22Rv1 (cell line): ENCODE results near the gene TTN.

Source experiments
- H3K27ac ChIP-seq: fragments of 450-650 bp; 2 replicates; pipeline ENCODE4 v1.5.1; 2017
- ZFX ChIP-seq: fragments of 450-650 bp; IDR thresholded peaks from 2 replicates; pipeline ENCODE4 v1.6.1; 2017; ENCODE audit warnings: antibody characterized with exemption, borderline replicate concordance
- TF ChIP-seq, protein P1 (sequence below): fragments of 450-650 bp; IDR thresholded peaks from 2 replicates; pipeline ENCODE4 v1.5.1; 2017; ENCODE audit warnings: mild to moderate bottlenecking

Gene TTN

DNA sequence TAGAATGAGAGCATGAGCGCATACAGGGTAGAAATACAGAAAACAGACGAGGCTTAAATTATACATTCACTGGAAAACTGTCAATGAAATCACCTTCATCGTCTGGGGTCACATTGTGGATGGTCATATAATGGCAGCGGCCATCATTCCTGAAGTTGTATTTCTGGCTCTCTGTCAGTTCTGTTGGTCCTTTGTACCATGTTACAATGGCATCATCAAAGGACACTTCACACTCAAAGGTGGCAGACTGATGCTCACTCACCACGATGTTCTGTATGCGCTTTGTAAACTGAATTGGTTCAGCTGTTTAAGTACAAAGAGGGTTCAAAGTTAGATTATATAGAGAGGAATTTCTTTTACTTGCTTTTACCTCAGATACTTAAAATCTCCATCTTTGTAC is 104.9 kb downstream of the TTN start:
- no peak for TF ChIP-seq ZFX
- no peak overlapping the region for H3K27ac ChIP-seq

DNA sequence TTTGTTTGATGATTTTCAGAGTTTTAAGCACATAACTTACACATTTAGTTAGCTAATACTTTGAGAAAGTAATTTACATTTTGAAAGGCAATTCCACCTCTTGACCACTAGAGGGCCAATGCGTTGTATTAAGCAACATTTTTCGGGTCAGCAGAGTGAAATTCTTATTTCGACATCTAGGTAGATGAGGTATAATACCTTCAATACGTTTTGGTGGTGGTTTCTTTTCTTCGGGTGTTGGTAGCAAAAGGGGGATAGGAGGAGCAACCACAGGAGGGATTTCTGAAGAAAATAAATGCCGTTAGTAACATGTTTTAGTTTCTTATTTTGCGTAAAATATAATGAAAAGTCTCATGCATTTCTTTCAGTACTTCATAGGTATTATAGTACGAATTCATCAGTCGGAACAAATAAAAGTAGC is 106.3 kb downstream of the TTN start:
- no peak overlapping the region for H3K27ac ChIP-seq
- TF ChIP-seq ZFX = no peak
- TF ChIP-seq, protein P1, sequence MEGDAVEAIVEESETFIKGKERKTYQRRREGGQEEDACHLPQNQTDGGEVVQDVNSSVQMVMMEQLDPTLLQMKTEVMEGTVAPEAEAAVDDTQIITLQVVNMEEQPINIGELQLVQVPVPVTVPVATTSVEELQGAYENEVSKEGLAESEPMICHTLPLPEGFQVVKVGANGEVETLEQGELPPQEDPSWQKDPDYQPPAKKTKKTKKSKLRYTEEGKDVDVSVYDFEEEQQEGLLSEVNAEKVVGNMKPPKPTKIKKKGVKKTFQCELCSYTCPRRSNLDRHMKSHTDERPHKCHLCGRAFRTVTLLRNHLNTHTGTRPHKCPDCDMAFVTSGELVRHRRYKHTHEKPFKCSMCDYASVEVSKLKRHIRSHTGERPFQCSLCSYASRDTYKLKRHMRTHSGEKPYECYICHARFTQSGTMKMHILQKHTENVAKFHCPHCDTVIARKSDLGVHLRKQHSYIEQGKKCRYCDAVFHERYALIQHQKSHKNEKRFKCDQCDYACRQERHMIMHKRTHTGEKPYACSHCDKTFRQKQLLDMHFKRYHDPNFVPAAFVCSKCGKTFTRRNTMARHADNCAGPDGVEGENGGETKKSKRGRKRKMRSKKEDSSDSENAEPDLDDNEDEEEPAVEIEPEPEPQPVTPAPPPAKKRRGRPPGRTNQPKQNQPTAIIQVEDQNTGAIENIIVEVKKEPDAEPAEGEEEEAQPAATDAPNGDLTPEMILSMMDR = peak; percentile 95

DNA sequence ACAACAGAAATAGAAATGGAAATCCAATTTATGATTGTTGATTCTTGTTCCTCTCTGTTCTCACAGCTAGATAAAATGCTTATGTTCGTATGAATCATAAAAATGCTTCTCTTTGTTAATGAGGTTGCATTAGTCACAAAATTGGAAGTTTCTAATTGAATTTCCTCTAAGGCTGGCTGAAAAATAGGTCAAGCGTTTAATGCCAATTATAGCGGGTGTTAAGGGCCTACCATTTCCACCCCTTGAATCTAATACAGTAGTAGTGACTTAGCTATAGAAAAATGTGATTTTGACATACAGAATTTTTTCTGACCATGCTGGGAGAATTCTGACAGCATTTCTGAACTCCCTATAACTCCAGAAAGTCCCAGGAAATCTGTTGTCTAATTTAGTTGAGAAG is 107.1 kb downstream of the TTN start:
- no peak overlapping the region for H3K27ac ChIP-seq
- no peak for TF ChIP-seq ZFX
- TF ChIP-seq, protein P1 = no peak

DNA sequence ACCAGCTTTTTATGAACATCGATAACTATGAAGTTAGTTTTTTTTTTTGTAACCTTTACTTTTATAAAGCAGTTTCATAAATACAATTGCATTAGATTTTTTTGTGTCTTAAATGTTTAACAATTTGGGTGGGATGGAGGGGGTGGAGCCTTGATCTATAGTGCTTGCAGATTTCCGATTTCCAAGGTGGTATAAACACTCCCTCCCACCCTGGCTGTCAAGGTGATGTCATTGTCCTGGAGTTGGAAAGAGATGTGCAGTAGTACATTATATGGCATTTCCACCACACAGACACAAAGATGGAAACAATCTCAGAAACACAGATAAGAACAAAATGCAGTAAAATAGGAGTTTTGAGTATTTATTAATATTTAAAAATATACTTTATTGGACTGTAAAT is 114.4 kb downstream of the TTN start:
- TF ChIP-seq, protein P1 = no peak
- no peak for TF ChIP-seq ZFX
- no peak overlapping the region for H3K27ac ChIP-seq

DNA sequence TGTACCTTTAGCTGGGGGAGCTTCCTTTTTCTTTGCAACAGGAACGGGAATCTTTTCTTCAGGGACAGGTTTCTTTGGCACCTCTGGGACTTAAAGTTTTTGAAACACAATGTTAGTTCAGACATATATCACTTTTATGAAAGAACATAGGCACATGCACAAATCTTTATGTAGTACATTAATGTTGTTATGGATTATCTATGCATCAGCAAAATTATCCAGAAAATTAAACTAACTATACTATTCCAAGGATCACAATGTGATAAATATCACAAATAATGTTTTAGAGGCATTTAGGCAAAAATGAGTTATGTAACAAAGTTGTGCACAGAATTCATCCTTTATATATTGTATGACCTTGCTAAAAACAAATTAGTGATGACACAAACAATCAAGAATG is 117.4 kb downstream of the TTN start:
- H3K27ac ChIP-seq = no peak overlapping the region
- no peak for TF ChIP-seq ZFX
- TF ChIP-seq, protein P1 = no peak

DNA sequence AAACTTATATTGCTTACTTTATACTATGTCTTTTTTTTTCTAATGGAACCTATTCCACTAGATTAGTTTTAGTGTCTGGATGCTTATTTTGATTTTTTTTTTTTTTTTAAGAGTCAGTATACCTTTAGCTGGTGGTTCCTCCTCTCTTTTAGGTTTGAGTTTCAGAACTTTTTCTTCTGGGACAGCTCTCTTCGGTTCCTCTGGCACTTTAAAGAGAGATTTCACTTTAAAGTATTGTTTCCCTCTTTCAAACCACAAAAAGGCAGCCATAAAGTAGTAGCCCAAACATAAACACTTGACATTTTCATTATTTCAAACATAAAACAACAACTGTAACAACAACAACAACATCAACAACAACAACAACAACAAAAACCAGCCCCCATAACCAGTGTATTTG is 123.3 kb downstream of the TTN start:
- no peak for TF ChIP-seq ZFX
- TF ChIP-seq, protein P1 = no peak
- no peak overlapping the region for H3K27ac ChIP-seq

DNA sequence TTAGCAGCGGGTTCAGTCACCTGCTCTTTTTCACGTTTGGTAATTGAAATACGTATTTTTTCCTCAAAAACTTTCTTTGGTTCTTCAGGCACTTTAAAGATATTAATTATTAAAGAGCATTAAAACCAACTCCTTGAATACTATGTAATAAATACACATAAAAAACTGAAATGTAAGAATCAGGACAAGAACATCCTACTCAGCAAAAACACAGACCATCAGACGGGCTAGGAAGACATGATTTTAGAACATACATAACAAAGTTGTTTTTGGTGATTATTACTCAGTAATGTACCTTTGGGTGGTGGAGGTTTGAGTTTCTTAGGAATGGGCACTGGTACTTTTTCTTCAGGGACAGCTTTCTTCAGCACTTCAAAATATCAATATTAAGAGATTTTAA is 126.1 kb downstream of the TTN start:
- TF ChIP-seq ZFX = no peak
- TF ChIP-seq, protein P1 = no peak
- H3K27ac ChIP-seq = no peak overlapping the region

DNA sequence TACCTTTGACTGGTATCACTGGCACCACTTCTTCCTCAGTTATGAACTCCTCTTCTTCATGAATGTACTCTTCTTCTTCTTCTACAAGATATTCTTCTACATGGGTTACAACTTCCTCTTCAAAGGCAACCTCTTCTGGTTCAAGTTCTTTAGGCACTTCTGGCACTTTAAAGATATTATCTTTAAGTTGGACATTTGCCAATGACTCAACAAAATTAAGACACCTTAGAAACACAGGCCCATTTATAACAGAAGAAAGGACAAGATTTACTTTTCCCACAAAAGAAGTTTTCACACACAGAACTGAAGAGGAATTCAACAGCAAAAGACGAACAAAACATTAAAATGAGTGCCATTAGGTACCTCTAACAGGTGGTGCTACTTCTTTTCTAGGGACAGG is 127.3 kb downstream of the TTN start:
- H3K27ac ChIP-seq = no peak overlapping the region
- TF ChIP-seq ZFX = no peak
- TF ChIP-seq, protein P1 = no peak
